ENCODE data around the gene OGFR.

OGFR gene

DNA sequence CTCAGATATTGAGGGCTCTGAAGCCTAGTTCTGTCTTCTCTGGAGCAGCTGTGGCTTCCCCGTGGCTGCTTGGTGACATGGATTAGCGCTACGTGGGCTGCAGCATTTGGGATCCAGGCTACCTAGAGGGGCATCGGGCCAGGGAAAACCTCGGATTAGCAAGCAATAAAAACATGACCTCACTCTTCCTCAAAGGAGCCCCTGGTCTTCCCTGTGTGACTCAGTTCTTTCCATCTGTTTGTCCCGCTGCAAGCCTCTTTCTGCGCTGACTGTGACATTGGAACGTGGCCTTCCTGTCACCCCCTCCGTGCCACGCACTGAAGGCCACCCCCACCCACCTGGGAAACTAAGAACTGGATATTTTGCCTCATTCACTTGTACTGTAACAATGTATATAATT, 4.8 kb upstream of the OGFR start:
- DNase-seq (ENCODE audit: low read depth): no peak

DNA sequence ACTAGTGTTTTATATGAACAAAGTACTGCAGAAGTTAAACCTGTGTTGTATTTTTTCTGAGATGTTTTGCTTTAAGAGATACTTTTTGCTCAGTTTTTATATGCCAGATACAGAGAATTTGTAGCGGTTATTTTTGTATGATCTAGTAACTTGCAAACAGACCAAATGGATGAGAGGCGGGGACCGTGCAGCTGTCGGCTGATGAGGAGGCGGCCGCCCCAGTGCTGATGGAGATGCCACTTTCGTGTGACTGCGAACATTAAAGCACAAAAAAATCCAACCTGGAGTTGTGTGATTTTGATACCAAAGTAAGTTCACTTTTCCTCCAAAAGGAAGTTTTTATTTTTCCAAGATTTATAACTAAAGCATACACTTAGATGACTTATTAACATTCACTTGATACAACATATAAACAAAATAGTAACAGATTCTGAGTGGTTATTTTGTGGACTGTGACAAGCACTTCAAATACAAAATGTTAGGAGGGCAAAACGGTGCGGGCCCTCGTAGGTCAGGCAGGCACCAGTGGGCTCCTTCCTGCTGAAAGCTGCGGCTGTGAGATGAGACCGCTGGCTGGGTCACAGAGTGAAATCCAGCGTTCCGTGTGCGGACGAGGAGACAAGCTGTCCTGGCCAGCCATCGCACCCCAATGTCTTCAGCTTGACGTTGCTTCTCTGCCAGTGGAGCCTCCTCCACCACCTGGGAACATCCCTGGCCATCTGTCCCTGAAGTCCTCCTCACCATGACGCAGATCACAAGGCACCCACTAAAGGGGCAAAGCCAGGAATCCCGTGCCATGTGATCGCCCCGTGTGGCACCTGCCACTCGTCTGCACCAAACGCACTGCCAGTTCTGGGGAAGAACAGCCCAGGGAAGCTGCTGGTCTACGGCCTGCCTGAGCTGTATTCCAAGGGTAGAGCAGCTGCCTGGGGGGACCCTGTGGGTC, 4.0 kb upstream of the OGFR start:
- no peak for DNase-seq (ENCODE audit: low read depth)

DNA sequence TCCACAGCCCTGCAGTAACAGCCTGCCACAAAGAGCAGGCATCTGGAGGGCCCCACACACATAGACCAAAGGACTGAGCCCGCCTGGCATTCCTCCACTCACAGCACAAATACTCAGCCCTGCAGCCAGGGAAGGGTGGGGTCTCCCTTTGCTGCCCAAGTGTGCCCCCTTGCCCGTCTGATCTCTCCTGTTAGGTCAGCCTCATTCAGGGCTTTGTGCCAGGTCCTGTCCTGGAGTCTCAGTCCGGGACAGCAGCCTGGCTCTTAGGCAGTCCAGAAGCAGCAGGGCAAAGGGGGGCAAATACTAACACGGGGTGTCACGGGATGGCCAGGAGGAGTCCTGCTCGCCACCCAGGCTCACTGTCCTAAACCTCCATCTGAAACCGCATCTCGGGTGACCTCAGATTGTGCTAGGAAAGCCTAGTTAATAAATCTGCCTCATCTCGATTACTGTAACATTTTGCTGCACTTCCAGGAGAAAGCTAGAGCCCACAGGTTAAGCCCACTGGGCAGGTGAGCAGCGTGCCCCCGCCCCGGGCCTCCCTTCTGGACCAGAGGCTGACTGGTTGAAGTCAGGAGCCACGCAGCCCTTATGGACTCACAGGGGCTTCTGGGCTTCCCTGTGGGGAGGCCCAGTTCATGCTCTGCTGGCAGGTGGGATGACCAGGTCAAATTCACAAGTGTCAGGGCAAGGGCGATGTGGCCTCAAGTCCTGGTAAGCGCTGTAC, 3.2 kb upstream of the OGFR start:
- DNase-seq (ENCODE audit: low read depth): no peak

DNA sequence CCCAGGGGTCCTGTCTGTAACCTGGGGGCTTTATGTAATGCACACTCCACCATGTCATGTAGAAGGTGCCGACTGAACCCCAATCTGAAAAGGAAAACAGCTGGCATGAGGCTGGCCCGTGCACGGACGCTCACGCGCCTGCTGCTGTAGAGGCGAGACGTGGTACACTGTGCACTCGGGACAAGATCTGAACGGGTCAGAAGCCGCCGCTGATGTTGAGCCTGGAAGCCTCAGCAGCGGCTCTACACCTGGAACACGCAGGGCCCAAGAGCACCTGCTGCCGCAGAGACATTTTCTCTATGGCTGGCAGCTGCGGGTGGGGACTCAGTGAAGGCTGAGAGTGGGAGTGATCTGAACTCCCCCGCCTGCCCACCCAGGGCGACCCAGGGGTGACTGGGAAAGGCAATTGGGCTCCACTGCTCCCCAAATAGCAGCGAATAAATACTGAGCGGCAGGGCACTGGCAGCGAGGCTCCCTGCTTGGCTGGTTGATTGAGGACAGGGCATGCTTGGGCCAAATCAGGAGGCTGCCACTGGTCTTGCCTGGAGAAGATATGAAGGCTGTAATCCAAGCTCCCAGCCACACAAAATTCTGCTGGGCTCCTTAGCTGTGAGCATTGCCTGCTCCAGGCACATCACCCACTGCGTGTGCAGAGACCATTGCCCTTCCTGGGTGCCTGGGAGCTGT, 2.5 kb upstream of the OGFR start:
- no peak for DNase-seq (ENCODE audit: low read depth)

DNA sequence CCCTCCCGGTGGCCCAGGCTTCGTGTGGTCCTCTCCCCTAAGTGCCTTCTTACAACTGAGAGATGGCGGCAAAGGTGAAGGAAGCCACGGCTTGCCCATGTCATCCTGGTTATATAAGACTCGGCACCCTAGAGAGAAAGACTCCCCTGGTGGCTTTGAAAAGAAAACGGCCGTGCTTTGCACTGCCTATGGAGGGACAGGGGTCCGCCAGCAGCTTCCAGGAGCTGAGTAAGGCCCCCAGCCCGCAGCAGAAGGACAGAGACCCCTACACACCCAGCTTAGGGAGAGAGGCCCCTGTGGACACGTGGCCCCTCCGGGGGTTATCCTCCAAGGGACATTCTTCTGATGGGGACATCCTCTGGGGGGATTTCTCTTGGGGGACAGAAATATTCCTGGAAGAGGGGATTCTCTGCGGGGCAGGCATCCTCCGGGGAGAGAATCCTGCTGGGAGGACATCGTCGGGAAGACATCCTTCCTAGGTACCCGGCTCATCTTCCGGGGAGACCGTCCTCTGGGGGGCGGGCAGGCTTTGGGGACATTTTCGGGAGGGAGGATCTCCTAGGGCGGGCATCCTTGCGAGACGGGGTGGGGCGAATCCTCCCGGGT, 511 bp upstream of the OGFR start:
- DNase-seq (ENCODE audit: low read depth): no peak

DNA sequence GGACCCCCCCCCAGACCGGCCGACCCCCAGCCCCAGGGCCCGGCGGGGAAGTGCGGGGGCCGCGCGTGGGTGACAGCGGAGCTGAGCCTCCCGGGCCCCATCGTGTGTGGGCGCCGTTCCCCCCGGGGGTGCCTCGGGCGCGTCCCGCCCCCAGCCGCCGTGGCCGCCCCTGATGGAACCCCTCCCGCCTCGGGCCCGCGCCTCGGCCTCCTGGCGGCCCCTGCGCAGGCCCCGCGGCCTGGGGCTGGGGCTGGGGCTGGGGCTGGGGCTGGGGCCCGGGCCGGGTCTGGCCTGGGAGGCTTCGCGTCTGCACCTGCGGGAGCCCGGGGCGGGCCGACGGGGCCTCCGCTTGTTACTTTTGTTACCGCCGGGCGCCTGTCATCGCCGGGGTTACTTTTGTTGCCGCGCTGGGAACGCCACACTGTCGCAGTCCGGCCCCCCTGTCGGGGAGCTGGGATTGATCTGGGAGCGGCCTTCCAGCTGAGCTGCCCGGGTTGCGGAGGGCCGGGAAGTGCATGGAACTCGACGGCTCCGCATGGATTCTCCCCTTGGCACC, 598 bp downstream of the OGFR start:
- no peak for DNase-seq (ENCODE audit: low read depth)

DNA sequence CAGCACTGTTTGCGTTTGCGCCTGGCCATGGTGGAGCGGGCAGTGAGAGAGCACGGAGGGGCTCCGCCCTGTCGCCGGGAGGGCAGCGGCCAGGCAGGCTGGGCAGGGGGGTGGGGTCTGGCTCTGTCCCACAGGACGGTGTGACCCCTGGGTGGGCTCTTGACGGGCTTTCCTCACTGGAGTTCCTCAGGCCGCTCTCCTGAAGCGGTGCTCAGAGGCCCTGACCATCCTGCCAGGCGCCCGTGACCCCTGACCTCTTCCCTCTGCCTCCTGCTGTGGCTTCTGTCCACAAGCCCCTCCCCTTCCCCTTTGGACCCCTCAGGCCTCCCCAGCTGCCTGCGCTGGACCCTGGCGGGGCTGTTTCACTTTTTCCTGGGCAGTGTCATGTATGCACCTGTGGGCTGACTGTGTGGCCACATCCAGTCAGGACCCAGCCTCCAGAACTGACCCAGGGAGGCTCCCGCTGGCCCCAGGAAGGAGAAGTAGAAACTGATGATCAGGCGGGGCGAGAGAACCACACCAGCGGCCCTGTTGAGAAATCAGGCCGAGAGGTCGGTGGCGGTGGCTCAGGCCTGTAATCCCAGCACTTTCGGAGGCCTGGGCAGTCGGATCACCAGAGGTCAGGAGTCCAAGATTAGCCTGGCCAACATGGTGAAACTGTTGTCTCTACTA, 1.2 kb downstream of the OGFR start:
- no peak for DNase-seq (ENCODE audit: low read depth)

DNA sequence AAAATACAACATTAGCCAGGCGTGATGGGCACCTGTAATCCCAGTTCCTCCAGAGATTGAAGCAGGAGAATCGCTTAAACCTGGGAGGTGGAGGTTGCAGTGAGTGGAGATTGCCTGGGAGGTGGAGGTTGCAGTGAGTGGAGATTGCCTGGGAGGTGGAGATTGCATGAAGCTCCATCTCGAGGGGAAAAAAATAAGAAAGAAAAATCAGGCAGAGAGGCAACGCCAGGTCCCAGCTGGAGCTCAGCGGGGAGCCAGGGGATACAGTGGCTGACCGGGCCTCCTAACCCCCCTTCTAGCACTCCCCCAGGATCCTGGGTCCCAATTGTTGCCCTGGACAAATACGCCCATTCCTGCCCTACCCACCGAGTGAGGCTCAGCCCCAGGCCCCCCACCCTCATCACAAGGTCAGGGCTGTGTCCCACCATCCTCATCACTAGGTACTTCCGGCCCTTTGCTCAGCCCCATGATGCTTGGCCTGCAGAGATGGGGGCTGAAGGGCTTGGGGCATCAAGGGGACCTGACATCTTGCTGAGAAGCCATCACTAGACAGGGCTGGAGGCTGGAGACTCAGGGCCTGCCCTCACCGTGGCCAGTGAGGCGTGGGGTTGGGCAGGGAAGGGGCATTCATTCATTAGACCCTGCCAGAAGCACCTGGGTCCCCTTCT, 1.9 kb downstream of the OGFR start:
- no peak for DNase-seq (ENCODE audit: low read depth)

DNA sequence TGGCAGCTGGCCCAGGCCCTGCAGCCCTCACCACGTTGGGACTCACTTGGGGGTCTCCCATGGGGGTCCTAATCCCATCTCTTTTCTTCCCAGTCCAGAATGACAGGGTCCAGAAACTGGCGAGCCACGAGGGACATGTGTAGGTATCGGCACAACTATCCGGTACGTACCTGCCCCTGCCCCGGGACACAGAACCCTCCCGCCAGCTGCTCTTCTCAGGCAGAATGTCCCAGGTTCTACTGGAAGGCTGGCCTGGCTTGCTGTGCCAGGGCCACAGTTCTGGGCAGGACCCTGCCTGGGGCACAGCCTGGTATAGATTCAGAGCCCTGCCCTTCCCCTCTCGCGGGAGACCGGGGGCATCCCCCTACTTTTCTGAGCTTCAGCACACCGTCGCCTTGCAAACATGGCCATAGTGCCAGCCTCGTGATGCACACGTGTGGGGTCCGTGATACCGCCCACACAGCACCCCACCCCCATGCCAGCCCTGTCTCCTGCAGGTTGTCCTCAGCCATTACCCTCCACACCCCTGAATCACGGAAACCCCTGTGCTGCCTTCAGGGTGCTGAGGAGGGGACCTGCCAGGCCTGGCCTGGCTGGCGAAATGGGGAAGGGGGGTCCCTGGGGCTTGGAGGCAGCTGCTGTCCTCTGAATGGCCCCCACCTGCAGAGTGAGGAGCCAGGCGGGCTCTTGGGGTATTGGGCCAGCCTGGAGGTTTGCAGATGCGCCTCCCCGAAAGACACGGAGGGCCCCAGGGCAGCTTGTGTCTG, 3.0 kb downstream of the OGFR start:
- no peak for DNase-seq (ENCODE audit: low read depth)

DNA sequence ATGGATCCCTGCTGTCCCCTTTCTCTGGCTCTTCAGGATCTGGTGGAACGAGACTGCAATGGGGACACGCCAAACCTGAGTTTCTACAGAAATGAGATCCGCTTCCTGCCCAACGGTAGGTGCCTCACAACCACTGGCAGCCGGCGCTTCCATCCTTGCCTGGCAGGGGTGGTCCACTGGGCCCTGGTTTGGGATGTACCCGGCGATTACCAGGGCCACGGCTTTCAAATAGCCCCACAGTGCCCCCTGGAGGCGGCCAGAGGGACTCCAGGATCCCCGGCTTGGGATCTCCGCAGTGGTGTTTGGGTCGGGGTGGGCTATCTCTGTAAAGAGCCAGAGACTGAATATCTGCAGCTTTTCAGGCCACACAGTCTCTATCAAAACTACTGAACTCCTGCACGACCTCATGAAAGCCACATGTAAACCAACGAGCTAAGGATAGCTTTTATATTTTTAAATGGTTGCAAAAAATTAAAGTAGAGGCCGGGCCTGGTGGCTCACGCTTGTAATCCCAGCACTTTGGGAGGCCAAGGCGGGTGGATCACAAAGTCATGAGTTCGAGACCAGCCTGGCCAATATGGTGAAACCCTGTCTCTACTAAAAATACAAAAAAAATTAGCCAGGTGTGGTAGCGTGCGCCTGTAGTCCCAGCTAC, 3.7 kb downstream of the OGFR start:
- DNase-seq (ENCODE audit: low read depth): peak; percentile 71

DNA sequence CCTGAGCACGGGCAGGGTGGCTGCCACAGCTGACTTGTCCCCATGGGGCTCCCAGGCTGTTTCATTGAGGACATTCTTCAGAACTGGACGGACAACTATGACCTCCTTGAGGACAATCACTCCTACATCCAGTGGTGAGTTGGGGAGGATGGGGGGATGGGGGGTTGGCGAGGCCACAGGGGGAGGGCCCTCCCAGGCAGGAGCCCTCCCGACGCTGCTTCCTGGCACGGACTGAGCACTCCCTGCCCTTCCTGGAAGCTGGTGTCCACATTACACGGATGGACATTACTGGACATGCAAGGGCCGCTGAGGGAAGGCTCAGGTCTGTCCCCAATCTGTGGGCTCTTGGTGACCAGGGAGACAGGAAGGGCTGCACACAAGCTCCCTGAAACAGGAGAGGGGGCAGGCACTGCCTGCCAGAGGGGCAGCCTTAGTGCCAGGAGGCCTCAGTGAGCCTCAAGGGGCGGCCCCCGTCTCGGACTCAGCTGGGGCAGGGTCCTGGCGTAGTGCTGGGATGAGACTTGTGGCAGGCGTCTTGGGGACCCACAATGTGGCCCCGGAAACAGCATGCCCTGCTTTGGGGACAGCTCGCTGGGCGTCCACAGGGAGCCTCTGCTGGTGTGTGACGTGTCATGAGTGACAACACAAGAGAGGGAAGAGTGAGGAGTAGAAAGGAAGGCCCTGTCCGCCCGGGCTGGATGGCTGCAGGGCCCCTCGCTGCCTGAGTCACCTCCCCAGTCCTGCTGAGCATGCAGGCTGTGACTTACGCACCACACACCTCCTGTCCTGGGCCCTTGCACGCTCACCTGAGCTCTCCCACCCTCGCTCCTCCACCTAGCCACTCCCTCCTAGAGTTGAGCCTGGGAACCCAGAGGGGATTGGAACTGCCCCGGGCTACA, 5.1 kb downstream of the OGFR start:
- no peak for DNase-seq (ENCODE audit: low read depth)

DNA sequence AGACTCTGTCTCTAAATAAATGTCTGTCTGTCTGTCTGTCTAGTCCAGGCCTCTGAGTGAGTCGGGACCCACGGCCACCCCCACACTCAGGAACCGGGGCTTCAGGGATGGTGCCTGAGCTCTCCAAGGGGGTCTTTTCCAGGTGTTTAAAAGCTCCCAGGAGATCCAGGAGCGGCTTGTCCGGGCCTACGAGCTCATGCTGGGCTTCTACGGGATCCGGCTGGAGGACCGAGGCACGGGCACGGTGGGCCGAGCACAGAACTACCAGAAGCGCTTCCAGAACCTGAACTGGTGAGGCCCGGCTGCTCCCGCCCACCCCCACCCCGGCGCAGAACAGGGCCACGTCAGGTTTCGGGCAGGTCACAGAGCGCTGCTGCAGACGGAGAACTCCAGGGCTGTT, 6.7 kb downstream of the OGFR start:
- no peak for DNase-seq (ENCODE audit: low read depth)

DNA sequence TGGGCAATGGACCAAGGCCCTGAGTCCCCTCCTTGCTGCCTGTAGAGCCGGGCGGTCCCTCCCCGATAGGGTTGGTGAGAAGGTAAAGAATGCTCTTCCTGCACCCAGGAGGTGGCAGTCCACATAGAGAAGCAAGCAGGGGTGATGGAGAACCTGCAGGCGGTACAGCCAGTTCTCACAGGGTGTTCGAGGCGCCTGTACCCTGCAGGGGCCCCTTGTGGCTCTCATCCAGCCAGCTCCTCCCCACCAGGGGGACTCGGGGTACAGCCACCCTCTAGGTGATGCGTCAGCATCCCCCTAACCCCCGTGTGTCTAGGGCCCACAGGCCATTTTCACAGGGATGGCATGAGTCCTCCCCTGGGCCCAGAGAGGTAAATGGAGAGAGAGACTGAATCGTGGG, 7.1 kb downstream of the OGFR start:
- DNase-seq (ENCODE audit: low read depth): no peak

DNA sequence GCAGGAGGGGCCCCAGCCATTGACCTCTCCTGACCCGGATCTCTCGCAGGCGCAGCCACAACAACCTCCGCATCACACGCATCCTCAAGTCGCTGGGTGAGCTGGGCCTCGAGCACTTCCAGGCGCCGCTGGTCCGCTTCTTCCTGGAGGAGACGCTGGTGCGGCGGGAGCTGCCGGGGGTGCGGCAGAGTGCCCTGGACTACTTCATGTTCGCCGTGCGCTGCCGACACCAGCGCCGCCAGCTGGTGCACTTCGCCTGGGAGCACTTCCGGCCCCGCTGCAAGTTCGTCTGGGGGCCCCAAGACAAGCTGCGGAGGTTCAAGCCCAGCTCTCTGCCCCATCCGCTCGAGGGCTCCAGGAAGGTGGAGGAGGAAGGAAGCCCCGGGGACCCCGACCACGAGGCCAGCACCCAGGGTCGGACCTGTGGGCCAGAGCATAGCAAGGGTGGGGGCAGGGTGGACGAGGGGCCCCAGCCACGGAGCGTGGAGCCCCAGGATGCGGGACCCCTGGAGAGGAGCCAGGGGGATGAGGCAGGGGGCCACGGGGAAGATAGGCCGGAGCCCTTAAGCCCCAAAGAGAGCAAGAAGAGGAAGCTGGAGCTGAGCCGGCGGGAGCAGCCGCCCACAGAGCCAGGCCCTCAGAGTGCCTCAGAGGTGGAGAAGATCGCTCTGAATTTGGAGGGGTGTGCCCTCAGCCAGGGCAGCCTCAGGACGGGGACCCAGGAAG, 7.7 kb downstream of the OGFR start:
- DNase-seq (ENCODE audit: low read depth): no peak

DNA sequence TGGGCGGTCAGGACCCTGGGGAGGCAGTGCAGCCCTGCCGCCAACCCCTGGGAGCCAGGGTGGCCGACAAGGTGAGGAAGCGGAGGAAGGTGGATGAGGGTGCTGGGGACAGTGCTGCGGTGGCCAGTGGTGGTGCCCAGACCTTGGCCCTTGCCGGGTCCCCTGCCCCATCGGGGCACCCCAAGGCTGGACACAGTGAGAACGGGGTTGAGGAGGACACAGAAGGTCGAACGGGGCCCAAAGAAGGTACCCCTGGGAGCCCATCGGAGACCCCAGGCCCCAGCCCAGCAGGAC, 8.2 kb downstream of the OGFR start:
- DNase-seq (ENCODE audit: low read depth): no peak

DNA sequence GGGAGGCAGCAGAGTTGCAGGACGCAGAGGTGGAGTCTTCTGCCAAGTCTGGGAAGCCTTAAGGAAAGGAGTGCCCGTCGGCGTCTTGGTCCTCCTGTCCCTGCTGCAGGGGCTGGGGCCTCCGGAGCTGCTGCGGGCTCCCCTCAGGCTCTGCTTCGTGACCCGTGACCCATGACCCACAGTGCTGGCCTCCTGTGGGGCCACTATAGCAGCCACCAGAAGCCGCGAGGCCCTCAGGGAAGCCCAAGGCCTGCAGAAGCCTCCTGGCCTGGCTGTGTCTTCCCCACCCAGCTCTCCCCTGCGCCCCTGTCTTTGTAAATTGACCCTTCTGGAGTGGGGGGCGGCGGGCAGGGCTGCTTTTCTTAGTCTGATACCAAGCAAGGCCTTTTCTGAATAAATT, 9.0 kb downstream of the OGFR start:
- no peak for DNase-seq (ENCODE audit: low read depth)

DNA sequence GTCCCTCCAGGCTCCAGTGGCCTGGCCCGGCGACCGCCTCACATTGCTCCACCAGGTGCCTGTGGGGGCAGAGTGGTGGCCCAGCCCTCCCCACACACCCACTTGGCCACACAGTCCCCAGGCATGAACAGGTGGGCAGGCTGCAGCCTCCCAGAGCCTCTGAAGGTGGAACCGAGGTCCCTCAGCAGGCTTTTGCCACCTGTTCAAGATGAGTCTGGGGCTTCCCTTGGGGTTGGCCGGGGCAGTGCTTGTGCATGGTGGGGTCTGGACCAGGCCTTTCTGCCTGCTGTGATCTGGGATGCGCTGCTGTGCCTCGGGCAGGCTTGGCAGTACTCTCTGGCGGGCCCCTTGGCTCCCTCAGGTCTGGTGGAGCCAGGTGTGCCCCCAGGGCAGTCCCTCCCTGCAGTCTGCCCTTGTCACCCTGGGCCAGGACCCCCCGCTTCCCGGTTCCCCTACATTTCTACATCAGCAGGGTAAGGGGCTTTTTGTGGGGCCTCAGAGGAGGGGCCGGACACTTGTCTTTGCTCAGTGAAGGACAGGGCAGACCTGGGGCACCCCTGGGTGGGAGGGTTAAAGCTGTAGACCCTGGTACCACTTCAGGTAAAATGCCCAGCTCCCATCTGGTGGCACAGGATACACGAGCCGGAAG, 9.5 kb downstream of the OGFR start:
- no peak for DNase-seq (ENCODE audit: low read depth)

DNA sequence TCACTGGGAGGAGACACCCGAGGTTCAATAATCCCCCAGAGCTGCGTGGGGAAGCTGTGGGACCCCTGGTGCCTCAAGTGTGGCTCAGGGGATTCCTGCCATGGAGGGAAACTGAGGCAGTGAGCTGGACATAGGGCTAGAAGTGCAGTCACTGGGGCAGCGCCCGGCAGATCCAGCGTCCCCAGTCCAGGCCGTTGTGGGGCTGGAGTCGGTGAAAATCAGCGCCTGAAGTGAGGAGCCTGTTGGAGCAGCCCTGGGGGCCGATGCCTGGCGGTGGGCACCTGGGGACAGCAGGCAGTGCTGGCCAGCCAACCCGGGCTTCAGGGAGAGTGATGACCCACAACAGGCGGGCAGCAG, 10.1 kb downstream of the OGFR start:
- DNase-seq (ENCODE audit: low read depth): no peak

Measured in activated gamma-delta T cell treated with anti-CD3 and anti-CD28 coated beads, Interleukin-2, amount 50 U/mL, for 16 hours (primary cell).